Immature natural killer cell (primary cell): Measurements from ENCODE around the gene SZT2. TPM values are rescaled to one million over a fixed set of nuclear protein-coding genes. Genes with fewer than 3 reads are reported as not detected.
"Not testable (repeated sequence)": the region's sequence is repeated elsewhere in the genome, so short reads cannot be mapped to it uniquely, and the experiment has no call there.

Source experiments
- DNase-seq, 3 donors: peaks; one replicate each; pipeline ENCODE4 v3.0.0; 2022; ENCODE audit warnings: mixed read lengths in 1 of 3
- H3K27ac Mint-ChIP-seq, 6 donors: one replicate each; pipeline ENCODE4 v1.8.0; 2020; ENCODE audit warnings: mixed read lengths in 6 of 6, mild to moderate bottlenecking in 5 of 6, inconsistent platforms in 4 of 6, moderate library complexity in 3 of 6
- H3K27me3 Mint-ChIP-seq, 3 donors: one replicate each; pipeline ENCODE4 v1.8.0; 2020 to 2021; ENCODE audit warnings: low read depth in 3 of 3, mild to moderate bottlenecking in 3 of 3, mixed read lengths in 3 of 3, moderate library complexity in 3 of 3, inconsistent platforms in 1 of 3
- H3K36me3 Mint-ChIP-seq, 3 donors: one replicate each; pipeline ENCODE4 v1.8.0; 2020; ENCODE audit warnings: mixed read lengths in 3 of 3, inconsistent platforms in 2 of 3, mild to moderate bottlenecking in 2 of 3
- H3K4me1 Mint-ChIP-seq, 2 donors: one replicate each; pipeline ENCODE4 v1.8.0; 2020; ENCODE audit warnings: inconsistent platforms in 2 of 2, mild to moderate bottlenecking in 2 of 2, mixed read lengths in 2 of 2, moderate library complexity in 1 of 2
- H3K4me3 Mint-ChIP-seq, 5 donors: one replicate each; pipeline ENCODE4 v1.8.0; 2020; ENCODE audit warnings: mild to moderate bottlenecking in 5 of 5, mixed read lengths in 5 of 5, inconsistent platforms in 3 of 5, moderate library complexity in 3 of 5
- H3K9me3 Mint-ChIP-seq, 6 donors: one replicate each; pipeline ENCODE4 v1.8.0; 2020; ENCODE audit warnings: mild to moderate bottlenecking in 6 of 6, mixed read lengths in 6 of 6, inconsistent platforms in 4 of 6, moderate library complexity in 3 of 6
- polyA plus RNA-seq, 3 donors: library from polyadenylated mRNA; unstranded; fragments of 300-500 nt; fragmentation: Illumina TruSeq; gene quantifications; one replicate each; pipeline ENCODE4 v1.2.3, GENCODE V29; 2021

SZT2 gene
- polyA plus RNA-seq, 3 donors from 2014 or later, result 3.4 to 8.3 (median 4.5) TPM

DNA sequence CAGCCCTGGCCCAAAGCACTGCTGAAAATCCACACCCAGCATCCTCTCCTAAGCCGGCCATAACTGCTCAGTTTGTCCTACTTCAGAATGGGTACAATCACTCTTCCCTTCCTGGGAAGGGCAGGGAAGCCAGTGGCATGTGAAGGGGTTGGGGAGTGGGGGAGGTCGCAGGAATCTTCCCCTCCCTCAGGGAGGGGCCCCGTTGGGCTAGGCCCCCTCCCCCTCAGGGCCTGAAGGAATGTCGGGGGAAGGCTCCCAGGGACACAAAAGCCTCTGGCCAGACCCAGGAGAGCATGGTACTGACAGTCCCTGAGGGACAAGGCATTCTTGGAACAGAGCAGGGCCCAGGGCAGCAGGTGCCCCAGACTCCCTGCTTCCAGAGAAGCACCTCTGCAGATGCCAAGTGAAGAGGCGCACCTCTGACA lies 23.1 kb upstream of the SZT2 start:
- no peak for DNase-seq
- H3K36me3 Mint-ChIP-seq, result peaks cover 5 to 28% (median 5%) of the 10 kb centered on the region in 3 donors
- H3K4me1 Mint-ChIP-seq, result peaks cover 44 to 47% of the 10 kb centered on the region in 2 donors

GRCh38 chr1:43367026-43367903 lies 22.4 kb upstream of the SZT2 start:
- peak; percentile 50 to 62 (median 59) for DNase-seq
- Mint-ChIP-seq H3K27ac (peak overlapping the region; percentile 78 to 91 (median 88)), H3K9me3 (no peaks in the 10 kb centered on the region), H3K4me1 (peaks cover 44 to 45% of the 10 kb centered on the region in 2 donors), H3K4me3 (peak overlapping the region; percentile 85 to 89 (median 88)), H3K27me3 (peaks cover 3 to 7% (median 3%) of the 10 kb centered on the region in 3 donors), H3K36me3 (peaks cover 4 to 22% (median 5%) of the 10 kb centered on the region in 3 donors)

More for the DNA sequence above, 23.1 kb upstream of the SZT2 start:
- Mint-ChIP-seq H3K9me3 (no peaks in the 10 kb centered on the region), H3K27ac (peak overlapping the region; percentile 78 to 91 (median 88)), H3K4me3 (peak overlapping the region; percentile 85 to 89 (median 88)), H3K27me3 (peaks cover 3 to 7% (median 5%) of the 10 kb centered on the region in 3 donors)

- peak; percentile 86 to 89 (median 89) for DNase-seq
- no peaks in the 10 kb centered on the region for H3K9me3 Mint-ChIP-seq
- peaks cover 44 to 45% of the 10 kb centered on the region in 2 donors for H3K4me1 Mint-ChIP-seq
- H3K27me3 Mint-ChIP-seq, result peaks cover 3 to 7% (median 3%) of the 10 kb centered on the region in 3 donors
- H3K4me3 Mint-ChIP-seq, result peak within 1 kb of the TSS; percentile 91 to 93 (median 92)
- peak within 1 kb of the TSS; percentile 84 to 98 (median 93) for H3K27ac Mint-ChIP-seq
- H3K36me3 Mint-ChIP-seq, result peaks cover 2 to 19% (median 5%) of the 10 kb centered on the region in 3 donors
Measured at GRCh38 chr1:43367904-43368645, 21.6 kb upstream of the SZT2 start, which contains the start of gene ELOVL1. Gene ELOVL1 (minus strand): TSS chr1:43368011. CDS start chr1:43365609, 2,402 bp downstream.

DNA sequence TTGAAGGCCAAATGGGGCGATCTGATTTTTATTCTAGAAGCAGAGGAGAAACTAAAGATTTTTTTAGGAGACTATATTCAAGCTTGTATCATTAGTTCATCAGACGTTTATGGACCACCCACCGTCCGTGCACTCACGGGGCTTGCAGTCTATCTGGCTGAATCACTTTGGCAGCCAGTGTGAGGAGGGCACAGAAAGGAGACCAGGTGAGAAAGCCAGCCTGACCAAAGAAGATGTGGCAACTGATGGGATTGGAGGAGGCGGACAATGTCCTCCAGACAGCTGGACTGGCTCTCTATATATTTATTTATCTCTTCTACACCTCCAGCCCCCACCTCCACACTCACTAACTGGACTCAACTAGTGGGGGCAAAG lies 21.1 kb upstream of the SZT2 start:
- no peak for DNase-seq
- peaks cover 44 to 45% of the 10 kb centered on the region in 2 donors for H3K4me1 Mint-ChIP-seq
- H3K36me3 Mint-ChIP-seq, result peaks cover 0 to 17% (median 5%) of the 10 kb centered on the region in 3 donors
- no peaks in the 10 kb centered on the region for H3K9me3 Mint-ChIP-seq
- peak overlapping the region; percentile 84 to 98 (median 93) for H3K27ac Mint-ChIP-seq
- peaks cover 3 to 7% (median 3%) of the 10 kb centered on the region in 3 donors for H3K27me3 Mint-ChIP-seq
- peak overlapping the region; percentile 91 to 93 (median 92) for H3K4me3 Mint-ChIP-seq

DNA sequence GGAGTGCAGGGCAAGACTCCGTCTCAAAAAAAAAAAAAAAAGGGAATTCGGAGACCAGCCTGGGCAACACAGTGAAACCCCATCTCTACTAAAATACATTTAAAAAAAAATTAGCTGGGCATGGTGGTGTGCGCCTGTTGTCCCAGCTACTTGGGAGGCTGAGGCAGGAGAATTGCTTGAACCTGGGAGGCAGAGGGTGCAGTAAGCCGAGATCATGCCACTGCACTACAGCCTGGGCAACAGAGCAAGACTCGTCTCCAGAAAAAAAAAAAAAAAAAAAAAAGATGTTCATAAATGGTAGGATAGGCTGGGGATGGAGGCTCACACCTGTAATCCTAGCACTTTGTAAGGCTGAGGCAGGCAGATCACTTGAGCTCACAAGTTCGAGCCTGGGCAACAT lies 19.9 kb upstream of the SZT2 start:
- H3K9me3 Mint-ChIP-seq, H3K27me3 Mint-ChIP-seq, DNase-seq, H3K36me3 Mint-ChIP-seq, H3K4me3 Mint-ChIP-seq: not testable (repeated sequence)
- peaks cover 41 to 44% of the 10 kb centered on the region in 2 donors for H3K4me1 Mint-ChIP-seq
- H3K27ac Mint-ChIP-seq, result peak overlapping the region in 1 of 6 donors; percentile 23

DNA sequence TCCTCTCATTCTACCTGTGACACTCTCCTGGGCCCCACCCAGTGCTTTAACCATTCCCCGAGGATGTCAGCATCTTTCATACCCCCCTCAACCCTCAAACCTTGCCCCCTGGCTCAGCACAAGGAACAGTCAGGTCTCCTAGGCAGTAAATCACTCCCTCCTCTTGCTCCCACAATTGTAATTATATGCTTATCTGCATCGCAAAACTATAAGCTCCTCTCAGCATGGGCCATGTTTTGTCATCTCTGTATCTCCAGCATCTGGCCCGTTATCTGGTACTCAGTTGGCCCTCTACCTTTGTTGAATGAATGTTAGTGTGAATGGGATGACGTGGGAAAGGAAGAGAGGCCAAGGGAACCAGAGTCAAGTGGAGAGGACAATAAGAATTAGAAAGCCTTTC lies 19.1 kb upstream of the SZT2 start:
- peaks cover 3 to 4% (median 3%) of the 10 kb centered on the region in 3 donors for H3K27me3 Mint-ChIP-seq
- H3K4me1 Mint-ChIP-seq, result peaks cover 33 to 36% of the 10 kb centered on the region in 2 donors
- peak overlapping the region in 2 of 5 donors; percentile 58 to 66 for H3K4me3 Mint-ChIP-seq
- no peaks in the 10 kb centered on the region for H3K9me3 Mint-ChIP-seq
- peak overlapping the region in 5 of 6 donors; percentile 67 to 80 (median 76) for H3K27ac Mint-ChIP-seq
- DNase-seq, result no peak
- peaks cover 0 to 3% (median 0%) of the 10 kb centered on the region in 3 donors for H3K36me3 Mint-ChIP-seq

DNA sequence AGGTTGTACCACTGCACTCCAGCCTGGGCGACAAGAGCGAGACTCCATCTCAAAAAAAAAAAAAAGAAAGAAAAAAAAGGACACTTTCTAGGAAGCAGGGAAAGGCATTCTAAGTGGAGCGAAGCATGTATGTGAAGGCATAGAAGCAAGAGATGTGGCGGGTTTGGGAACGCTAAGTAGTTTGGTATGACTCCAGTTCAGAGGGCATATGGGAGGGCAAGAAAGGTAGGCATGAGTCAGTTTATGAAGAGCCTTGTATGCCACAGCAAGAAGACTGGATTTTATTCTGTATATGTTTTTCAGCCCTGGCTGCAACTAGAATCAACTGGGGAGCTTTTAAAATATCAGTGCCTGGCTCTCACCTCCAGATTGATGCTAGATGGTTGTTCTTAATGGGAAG lies 17.5 kb upstream of the SZT2 start:
- no peak for DNase-seq
- no peak overlapping the region for H3K27ac Mint-ChIP-seq
- no peak overlapping the region for H3K4me3 Mint-ChIP-seq
- no peaks in the 10 kb centered on the region for H3K36me3 Mint-ChIP-seq
- H3K4me1 Mint-ChIP-seq, result peaks cover 18 to 21% of the 10 kb centered on the region in 2 donors
- no peaks in the 10 kb centered on the region for H3K9me3 Mint-ChIP-seq
- H3K27me3 Mint-ChIP-seq, result no peaks in the 10 kb centered on the region

DNA sequence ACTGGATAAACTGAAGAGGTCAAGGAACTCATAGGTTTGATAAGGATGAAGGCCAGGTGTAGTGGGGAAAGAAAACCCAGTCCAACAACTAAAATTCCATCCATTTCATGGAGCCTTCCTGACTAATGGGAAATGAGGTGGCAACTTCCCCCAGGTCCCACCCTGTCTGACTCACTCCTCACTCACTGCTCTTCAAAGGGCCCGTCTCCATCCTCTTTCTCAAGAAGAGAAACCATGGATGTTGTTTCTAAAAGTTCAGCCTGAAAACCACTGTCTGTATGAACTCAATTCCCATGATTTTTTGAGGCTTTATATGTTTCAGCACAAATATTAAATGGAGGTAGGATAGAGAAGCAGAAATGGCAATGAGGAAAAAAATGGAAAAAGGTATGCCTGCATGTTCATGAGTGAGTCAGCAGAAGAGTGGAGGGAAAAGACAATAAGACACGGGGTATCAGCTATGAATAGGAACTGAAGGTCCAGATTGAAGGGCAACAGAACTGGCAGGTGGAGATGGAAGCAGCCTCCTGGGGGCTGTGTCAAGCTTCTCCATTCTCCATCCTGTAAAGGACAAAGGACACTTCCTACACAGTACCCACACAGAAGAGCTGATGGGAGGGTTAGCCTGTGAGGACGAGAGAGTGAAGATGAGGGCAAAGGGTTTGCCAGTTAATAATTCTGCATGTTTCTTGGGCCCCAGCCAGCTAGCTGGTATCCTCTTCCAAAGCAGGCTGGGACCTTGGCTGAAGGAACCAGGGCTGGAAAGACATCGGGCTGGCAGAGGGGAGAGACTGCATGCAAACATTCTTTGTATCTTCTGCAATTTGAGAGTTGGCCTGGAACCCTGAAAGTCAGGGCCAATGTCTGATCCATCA lies 16.4 kb upstream of the SZT2 start:
- Mint-ChIP-seq H3K4me1 (peaks cover 14 to 17% of the 10 kb centered on the region in 2 donors), H3K27me3 (no peaks in the 10 kb centered on the region), H3K36me3 (no peaks in the 10 kb centered on the region), H3K9me3 (no peaks in the 10 kb centered on the region), H3K4me3 (no peak overlapping the region), H3K27ac (no peak overlapping the region)
- no peak for DNase-seq

DNA sequence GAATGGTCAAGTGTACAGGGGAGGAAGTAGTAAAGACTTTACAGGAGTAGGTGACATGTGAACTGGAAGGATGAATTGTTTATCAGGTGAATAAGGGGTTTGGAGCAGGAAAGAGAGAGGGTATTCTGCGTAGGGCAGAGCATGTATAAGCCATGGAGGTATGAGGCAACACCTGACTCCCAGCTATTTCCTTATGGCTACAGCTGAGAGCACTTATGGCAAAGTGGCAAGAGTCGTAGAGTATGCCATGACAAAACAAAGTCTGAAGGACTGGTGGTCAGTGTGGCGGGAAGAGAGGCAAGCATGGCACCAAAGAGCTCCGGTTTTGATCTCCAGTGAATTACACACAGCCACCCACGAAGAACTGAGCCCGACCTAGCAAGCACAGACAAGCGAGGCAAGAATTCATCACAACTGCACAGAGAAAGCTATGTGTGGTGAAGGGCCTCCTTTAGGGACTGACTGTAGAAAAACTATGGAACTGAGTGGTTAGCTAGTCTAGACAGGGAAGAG lies 12.9 kb upstream of the SZT2 start:
- no peak for DNase-seq
- H3K9me3 Mint-ChIP-seq, result no peaks in the 10 kb centered on the region
- no peaks in the 10 kb centered on the region for H3K27me3 Mint-ChIP-seq
- no peak overlapping the region for H3K4me3 Mint-ChIP-seq
- peak overlapping the region in 2 of 6 donors; percentile 0 to 2 for H3K27ac Mint-ChIP-seq
- peaks cover 0 to 10% (median 0%) of the 10 kb centered on the region in 3 donors for H3K36me3 Mint-ChIP-seq
- H3K4me1 Mint-ChIP-seq, result peaks cover 5 to 7% of the 10 kb centered on the region in 2 donors

DNA sequence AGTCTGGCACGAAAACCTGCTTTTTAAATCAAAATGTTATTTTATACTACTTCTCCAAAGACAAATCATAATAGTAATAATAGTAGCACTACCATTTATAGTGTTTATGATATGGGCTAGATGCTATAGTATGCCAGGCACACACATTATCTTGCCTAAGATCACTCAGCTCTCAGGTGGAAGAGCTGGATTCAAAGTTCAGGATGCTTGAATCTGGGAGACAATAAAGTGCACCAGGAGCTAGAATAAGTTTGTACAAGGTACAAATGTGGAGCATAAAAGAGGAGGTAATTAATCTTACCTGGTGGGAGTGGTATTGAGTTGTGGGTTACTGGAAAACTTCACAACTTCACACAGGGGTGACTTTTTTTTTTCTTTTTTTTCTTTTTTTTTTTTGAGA lies 11.9 kb upstream of the SZT2 start:
- no peaks in the 10 kb centered on the region for H3K9me3 Mint-ChIP-seq
- no peak overlapping the region for H3K27ac Mint-ChIP-seq
- H3K27me3 Mint-ChIP-seq, result no peaks in the 10 kb centered on the region
- H3K4me1 Mint-ChIP-seq, result peaks cover 6 to 8% of the 10 kb centered on the region in 2 donors
- H3K4me3 Mint-ChIP-seq, result no peak overlapping the region
- H3K36me3 Mint-ChIP-seq, result peaks cover 1 to 18% (median 4%) of the 10 kb centered on the region in 3 donors
- no peak for DNase-seq

DNA sequence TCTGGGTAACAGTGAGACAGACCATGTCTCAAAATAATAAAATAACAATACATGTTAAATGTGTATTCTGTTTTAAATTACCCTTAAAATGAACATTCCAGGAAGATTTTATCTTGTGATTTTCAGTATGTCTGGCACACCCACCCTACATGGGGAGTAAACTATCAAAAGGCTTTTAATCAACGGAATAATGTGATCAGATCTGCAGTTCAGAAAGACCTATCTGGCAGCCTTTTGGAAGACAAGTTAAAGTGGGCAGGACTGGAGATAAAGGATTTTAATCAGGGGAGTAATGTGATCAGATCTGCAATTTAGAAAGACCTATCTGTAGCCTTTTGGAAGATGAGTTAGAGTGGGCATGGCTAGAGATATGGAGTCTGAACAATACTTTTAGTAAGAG lies 10.2 kb upstream of the SZT2 start:
- H3K27ac Mint-ChIP-seq, result no peak overlapping the region
- peaks cover 4 to 34% (median 9%) of the 10 kb centered on the region in 3 donors for H3K36me3 Mint-ChIP-seq
- H3K4me1 Mint-ChIP-seq, result peaks cover 6 to 8% of the 10 kb centered on the region in 2 donors
- DNase-seq, result no peak
- H3K4me3 Mint-ChIP-seq, result no peak overlapping the region
- no peaks in the 10 kb centered on the region for H3K9me3 Mint-ChIP-seq
- no peaks in the 10 kb centered on the region for H3K27me3 Mint-ChIP-seq

GRCh38 chr1:43381612-43382011 lies 8.1 kb upstream of the SZT2 start:
- H3K9me3 Mint-ChIP-seq, result no peaks in the 10 kb centered on the region
- H3K4me1 Mint-ChIP-seq, result peaks cover 6 to 8% of the 10 kb centered on the region in 2 donors
- H3K27ac Mint-ChIP-seq, result peak overlapping the region in 5 of 6 donors; percentile 30 to 71 (median 56)
- no peak for DNase-seq
- peaks cover 0 to 1% (median 0%) of the 10 kb centered on the region in 3 donors for H3K27me3 Mint-ChIP-seq
- H3K4me3 Mint-ChIP-seq, result no peak overlapping the region
- H3K36me3 Mint-ChIP-seq, result peaks cover 7 to 54% (median 19%) of the 10 kb centered on the region in 3 donors
